Measurements from ENCODE around the gene CAMK2N1.
A peak's percentile ranks its signal among the peaks of the same experiment; 100 is the strongest.

Gene CAMK2N1

DNA sequence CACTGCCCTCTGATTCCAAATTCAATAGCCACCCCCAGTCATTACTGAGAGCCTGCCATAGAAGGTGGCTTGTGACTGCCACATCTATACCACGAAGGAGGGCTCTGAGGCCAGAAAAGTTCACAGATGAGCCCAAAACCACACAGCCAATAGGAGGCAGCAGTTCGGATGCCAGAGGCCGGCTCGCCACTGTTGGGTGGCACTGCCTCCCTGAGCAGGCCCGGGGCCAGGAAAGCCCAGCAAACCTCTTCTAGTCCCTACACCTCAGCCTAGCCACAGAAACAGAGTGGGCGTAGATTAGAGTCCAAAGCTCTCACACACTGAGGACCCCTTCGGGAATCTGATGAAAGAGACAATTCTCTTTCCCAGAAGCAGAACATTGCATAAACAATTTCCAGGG is 5.9 kb upstream of the CAMK2N1 start:
- TF ChIP-seq, protein P1, sequence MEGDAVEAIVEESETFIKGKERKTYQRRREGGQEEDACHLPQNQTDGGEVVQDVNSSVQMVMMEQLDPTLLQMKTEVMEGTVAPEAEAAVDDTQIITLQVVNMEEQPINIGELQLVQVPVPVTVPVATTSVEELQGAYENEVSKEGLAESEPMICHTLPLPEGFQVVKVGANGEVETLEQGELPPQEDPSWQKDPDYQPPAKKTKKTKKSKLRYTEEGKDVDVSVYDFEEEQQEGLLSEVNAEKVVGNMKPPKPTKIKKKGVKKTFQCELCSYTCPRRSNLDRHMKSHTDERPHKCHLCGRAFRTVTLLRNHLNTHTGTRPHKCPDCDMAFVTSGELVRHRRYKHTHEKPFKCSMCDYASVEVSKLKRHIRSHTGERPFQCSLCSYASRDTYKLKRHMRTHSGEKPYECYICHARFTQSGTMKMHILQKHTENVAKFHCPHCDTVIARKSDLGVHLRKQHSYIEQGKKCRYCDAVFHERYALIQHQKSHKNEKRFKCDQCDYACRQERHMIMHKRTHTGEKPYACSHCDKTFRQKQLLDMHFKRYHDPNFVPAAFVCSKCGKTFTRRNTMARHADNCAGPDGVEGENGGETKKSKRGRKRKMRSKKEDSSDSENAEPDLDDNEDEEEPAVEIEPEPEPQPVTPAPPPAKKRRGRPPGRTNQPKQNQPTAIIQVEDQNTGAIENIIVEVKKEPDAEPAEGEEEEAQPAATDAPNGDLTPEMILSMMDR (IDR thresholded peaks at IDR 0.05; ENCODE audit: low read depth, low read length, missing control alignments), result no peak
- DNase-seq (ENCODE audit: low read depth), result no peak
- in situ Hi-C loops (cut with HindIII; ENCODE audit: low sequenced_read_pairs), result no loop called here
- H3K4me3 ChIP-seq (ENCODE audit: low read depth, low read length), result no peak overlapping the region

- H3K4me3 ChIP-seq (ENCODE audit: low read depth, low read length), result no peak overlapping the region
- in situ Hi-C loops (cut with HindIII; ENCODE audit: low sequenced_read_pairs), result no loop called here
- TF ChIP-seq, protein P1 (IDR thresholded peaks at IDR 0.05; ENCODE audit: low read depth, low read length, missing control alignments), result no peak
- no peak for DNase-seq (ENCODE audit: low read depth)
These were observed 5.2 kb upstream of the CAMK2N1 start for GRCh38 chr1:20491178-20491577.

- in situ Hi-C loops (cut with HindIII; ENCODE audit: low sequenced_read_pairs), result no loop called here
- TF ChIP-seq, protein P1 (IDR thresholded peaks at IDR 0.05; ENCODE audit: low read depth, low read length, missing control alignments), result no peak
- DNase-seq (ENCODE audit: low read depth), result no peak
- H3K4me3 ChIP-seq (ENCODE audit: low read depth, low read length), result no peak overlapping the region
These were observed 1.2 kb upstream of the CAMK2N1 start for GRCh38 chr1:20487236-20487590.

- DNase-seq (ENCODE audit: low read depth), result no peak
- in situ Hi-C loops (cut with HindIII; ENCODE audit: low sequenced_read_pairs), result no loop called here
- H3K4me3 ChIP-seq (ENCODE audit: low read depth, low read length), result peak overlapping the region; percentile 87
These were observed 636 bp upstream of the CAMK2N1 start for GRCh38 chr1:20486457-20487235.

DNA sequence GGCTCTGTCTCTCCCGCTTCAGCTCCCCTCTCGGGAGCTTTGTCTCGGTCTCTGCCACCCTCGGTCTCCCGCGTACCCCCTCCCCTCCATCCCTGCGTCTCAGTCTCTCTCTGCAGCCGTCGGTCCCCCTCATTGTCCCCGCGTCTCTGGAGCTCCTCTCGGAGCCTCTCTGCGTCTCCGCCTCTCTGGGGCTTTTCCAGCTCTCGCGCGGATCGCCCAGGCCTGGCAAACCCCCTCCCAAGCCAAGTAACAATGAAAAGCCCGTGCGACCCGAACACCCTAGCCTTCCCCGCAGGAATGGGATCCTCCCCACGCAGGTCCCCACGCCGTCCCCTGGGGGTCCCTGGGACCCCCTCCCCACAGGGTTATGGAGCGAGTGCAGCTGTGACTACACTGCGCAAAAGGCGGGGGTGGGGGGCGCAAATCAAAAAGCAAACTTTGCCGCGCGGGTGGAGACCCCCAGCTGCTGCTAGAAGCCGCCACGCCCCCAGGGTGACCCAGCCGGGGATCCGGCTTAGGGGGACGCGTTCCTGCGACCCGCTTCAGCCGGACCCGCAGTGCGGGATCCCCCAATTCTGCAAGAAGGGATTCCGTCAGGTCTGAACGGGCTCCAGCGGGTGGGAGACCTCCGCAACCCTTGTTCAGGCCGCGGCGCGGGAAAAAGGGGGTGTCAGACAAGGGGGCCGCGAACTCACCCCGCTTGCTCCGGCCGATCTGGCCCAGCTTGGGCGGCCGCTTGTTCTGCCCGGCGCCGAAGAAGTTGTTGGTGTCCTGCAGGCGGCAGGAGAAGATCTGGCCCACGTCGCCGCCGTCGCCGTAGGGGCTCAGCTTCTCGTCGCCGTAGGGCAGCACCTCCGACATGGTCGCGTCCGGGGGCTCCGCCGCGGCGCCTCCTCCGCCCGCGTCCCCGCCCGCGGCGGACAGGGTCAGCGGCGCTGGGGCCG is 1.2 kb downstream of the CAMK2N1 start:
- no peak for DNase-seq (ENCODE audit: low read depth)
- in situ Hi-C loops (cut with HindIII; ENCODE audit: low sequenced_read_pairs), result no loop called here
- peak overlapping the region; percentile 87 for H3K4me3 ChIP-seq (ENCODE audit: low read depth, low read length)
- TF ChIP-seq, protein P1 (IDR thresholded peaks at IDR 0.05; ENCODE audit: low read depth, low read length, missing control alignments), result no peak

More at GRCh38 chr1:20486457-20487235, 636 bp upstream of the CAMK2N1 start:
- TF ChIP-seq, protein P1 (IDR thresholded peaks at IDR 0.05; ENCODE audit: low read depth, low read length, missing control alignments), result no peak

DNA sequence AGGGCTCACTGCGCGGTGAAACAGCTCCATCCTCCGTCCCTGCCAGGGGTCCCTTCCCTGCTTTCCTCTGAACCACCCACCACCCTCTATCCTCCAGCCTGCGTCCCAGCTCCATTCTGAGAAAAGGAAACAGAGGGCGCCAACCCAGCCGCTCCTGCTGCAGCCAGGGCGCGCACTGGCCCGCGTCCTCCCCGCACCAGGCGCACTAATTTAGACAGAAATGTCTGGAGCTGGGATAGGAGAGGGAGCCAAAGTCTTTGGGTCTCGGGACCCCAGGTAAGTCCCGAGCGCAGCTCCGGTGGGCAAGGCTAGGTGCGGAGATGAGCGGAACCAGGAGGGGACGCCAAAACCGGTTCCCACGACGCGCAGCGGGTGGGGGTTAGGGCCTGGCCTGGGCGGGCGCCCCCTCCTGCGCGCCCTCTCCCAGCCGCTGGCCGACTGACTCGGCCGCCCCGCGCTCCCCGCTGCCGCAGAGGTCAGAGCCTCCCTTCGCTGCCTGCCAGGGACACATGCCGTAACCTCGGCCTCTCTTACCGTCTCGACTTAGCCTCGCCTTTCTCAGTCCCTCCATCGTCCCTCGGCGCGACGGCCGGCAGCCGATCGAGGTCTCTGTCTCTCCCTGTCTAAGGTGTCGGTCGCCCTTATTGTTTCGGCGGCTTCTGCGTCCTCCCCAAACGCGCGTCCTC is 2.0 kb downstream of the CAMK2N1 start:
- TF ChIP-seq, protein P1 (IDR thresholded peaks at IDR 0.05; ENCODE audit: low read depth, low read length, missing control alignments), result peak; percentile 25
- in situ Hi-C loops (cut with HindIII; ENCODE audit: low sequenced_read_pairs), result no loop called here
- peak overlapping the region; percentile 87 for H3K4me3 ChIP-seq (ENCODE audit: low read depth, low read length)
- DNase-seq (ENCODE audit: low read depth), result no peak
